Measurements from ENCODE around the gene TTC23.

The TTC23 gene

DNA sequence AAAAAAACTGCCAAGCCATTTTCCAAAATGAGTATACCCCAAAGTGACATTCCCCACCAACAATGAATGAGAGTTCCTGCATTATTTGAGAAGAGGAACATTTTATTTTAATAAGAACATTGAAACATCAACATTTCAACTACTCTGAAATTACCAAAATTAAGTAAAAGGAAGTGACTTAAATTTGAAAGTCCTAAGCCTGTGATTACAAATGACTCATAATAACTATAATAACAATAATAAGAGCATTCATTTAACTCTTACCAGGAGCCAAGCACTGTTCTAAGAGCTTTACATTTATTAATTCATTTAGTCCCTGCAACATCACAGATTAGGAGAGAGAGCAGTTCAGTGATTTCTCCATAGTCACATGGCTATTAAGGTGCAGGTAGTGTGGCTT, 34.3 kb upstream of the TTC23 start:
- no peak overlapping the region for H2AFZ ChIP-seq (ENCODE audit: insufficient read depth, low read length, poor library complexity)
- H3K23ac ChIP-seq (ENCODE audit: low read length) = no peak overlapping the region
- H3K79me2 ChIP-seq (ENCODE audit: control insufficient read depth, insufficient read depth, low read length, poor library complexity) = no peaks in the 10 kb centered on the region
- no peak overlapping the region for H4K8ac ChIP-seq (ENCODE audit: low read depth, low read length)
- no peak overlapping the region for H3K27ac ChIP-seq (ENCODE audit: low read depth, low read length)
- H3K36me3 ChIP-seq (ENCODE audit: control insufficient read depth in 1 of 2, insufficient read depth in 2 of 2, low read length in 2 of 2) = no peaks in the 10 kb centered on the region
- DNase-seq = no peak
- no peak overlapping the region for H2BK12ac ChIP-seq (ENCODE audit: low read length)
- no peak overlapping the region for H2AK5ac ChIP-seq (ENCODE audit: low read length)
- no peak overlapping the region for H3K4ac ChIP-seq (ENCODE audit: low read depth, low read length)
- no peak overlapping the region for H3K9ac ChIP-seq (ENCODE audit: low read length)
- H3K79me1 ChIP-seq (ENCODE audit: low read length) = no peaks in the 10 kb centered on the region
- no peak overlapping the region for H4K12ac ChIP-seq (ENCODE audit: low read depth, low read length)
- H3K9me3 ChIP-seq (ENCODE audit: insufficient read depth, low read depth, low read length) = no peaks in the 10 kb centered on the region
- no peak overlapping the region for H4K91ac ChIP-seq (ENCODE audit: low read depth, low read length)
- no peaks in the 10 kb centered on the region for H3K4me1 ChIP-seq (ENCODE audit: control insufficient read depth in 1 of 2, insufficient read depth in 2 of 2, low read length in 2 of 2)
- H3K4me3 ChIP-seq (ENCODE audit: low read depth, low read length) = no peak overlapping the region
- no peak overlapping the region for H3K14ac ChIP-seq (ENCODE audit: low read length)
- H3K18ac ChIP-seq (ENCODE audit: low read length) = no peak overlapping the region
- no peak overlapping the region for H3K4me2 ChIP-seq (ENCODE audit: low read length)
- H3K27me3 ChIP-seq (ENCODE audit: insufficient read depth, low read length) = no peaks in the 10 kb centered on the region
- H2BK120ac ChIP-seq (ENCODE audit: insufficient read depth, low read length, poor library complexity) = no peak overlapping the region
- no peak overlapping the region for H2BK5ac ChIP-seq (ENCODE audit: low read depth, low read length, poor library complexity)

DNA sequence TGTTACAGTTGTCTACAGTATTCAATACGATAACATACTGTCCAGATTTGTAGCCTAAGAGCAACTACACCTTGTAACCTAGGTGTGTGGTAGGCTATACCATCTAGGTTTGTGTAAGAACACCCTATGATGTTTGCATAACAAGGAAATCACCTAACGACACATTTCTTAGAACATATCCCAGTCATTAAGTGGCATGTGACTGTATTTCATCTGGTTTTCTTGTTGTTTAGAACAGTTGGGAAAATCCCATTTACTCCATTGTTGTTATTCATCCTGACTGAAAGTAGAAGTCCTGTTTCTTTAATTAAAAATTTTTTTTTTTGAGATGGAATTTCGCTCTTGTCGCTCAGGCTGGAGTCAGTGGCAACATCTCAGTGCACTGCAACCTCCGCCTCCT, 33.2 kb upstream of the TTC23 start:
- Histone ChIP-seq H3K9me3 (ENCODE audit: insufficient read depth, low read depth, low read length) (no peaks in the 10 kb centered on the region), H2AK5ac (ENCODE audit: low read length) (no peak overlapping the region), H3K4me2 (ENCODE audit: low read length) (no peak overlapping the region), H3K27me3 (ENCODE audit: insufficient read depth, low read length) (no peaks in the 10 kb centered on the region), H3K9ac (ENCODE audit: low read length) (no peak overlapping the region), H4K8ac (ENCODE audit: low read depth, low read length) (no peak overlapping the region), H2BK5ac (ENCODE audit: low read depth, low read length, poor library complexity) (no peak overlapping the region), H3K18ac (ENCODE audit: low read length) (no peak overlapping the region), H3K79me2 (ENCODE audit: control insufficient read depth, insufficient read depth, low read length, poor library complexity) (no peaks in the 10 kb centered on the region), H4K91ac (ENCODE audit: low read depth, low read length) (no peak overlapping the region), H3K36me3 (ENCODE audit: control insufficient read depth in 1 of 2, insufficient read depth in 2 of 2, low read length in 2 of 2) (no peaks in the 10 kb centered on the region), H3K23ac (ENCODE audit: low read length) (no peak overlapping the region), H3K4me3 (ENCODE audit: low read depth, low read length) (no peak overlapping the region), H4K12ac (ENCODE audit: low read depth, low read length) (no peak overlapping the region), H2BK120ac (ENCODE audit: insufficient read depth, low read length, poor library complexity) (no peak overlapping the region), H3K27ac (ENCODE audit: low read depth, low read length) (no peak overlapping the region), H3K4me1 (ENCODE audit: control insufficient read depth in 1 of 2, insufficient read depth in 2 of 2, low read length in 2 of 2) (no peaks in the 10 kb centered on the region), H2AFZ (ENCODE audit: insufficient read depth, low read length, poor library complexity) (no peak overlapping the region), H3K4ac (ENCODE audit: low read depth, low read length) (no peak overlapping the region), H3K79me1 (ENCODE audit: low read length) (no peaks in the 10 kb centered on the region), H3K14ac (ENCODE audit: low read length) (no peak overlapping the region), H2BK12ac (ENCODE audit: low read length) (no peak overlapping the region)
- no CpG with 5 or more reads among the region's 5 CpGs for WGBS (ENCODE audit: extremely low coverage, insufficient coverage, insufficient read length)
- DNase-seq = no peak

DNA sequence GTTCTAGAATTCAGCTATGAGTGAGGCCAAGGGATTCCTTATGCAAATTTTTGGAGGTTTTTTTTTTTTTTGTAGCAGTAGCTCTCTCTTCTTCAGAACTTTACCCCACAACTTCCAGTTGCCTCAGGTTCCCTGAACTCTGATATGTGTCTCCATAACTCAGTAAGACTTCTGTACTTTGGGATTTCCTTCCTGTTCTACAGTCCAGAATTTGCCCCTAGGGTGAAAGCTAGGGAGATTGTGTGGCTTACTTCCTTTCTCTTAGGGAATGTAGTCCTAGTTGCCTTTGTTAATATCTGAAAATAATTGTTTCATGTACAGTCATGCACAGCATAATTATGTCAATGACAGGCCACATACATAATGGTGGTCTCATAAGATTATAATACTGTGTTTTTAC, 32.7 kb upstream of the TTC23 start:
- H4K8ac ChIP-seq (ENCODE audit: low read depth, low read length) = no peak overlapping the region
- H2BK120ac ChIP-seq (ENCODE audit: insufficient read depth, low read length, poor library complexity) = no peak overlapping the region
- H3K79me1 ChIP-seq (ENCODE audit: low read length) = no peaks in the 10 kb centered on the region
- H2BK5ac ChIP-seq (ENCODE audit: low read depth, low read length, poor library complexity) = no peak overlapping the region
- peak in 1 of 2 donors; percentile 24 for DNase-seq
- H2AFZ ChIP-seq (ENCODE audit: insufficient read depth, low read length, poor library complexity) = no peak overlapping the region
- no peak overlapping the region for H3K27ac ChIP-seq (ENCODE audit: low read depth, low read length)
- H3K4me1 ChIP-seq (ENCODE audit: control insufficient read depth in 1 of 2, insufficient read depth in 2 of 2, low read length in 2 of 2) = no peaks in the 10 kb centered on the region
- H3K9ac ChIP-seq (ENCODE audit: low read length) = no peak overlapping the region
- no peak overlapping the region for H4K12ac ChIP-seq (ENCODE audit: low read depth, low read length)
- H3K36me3 ChIP-seq (ENCODE audit: control insufficient read depth in 1 of 2, insufficient read depth in 2 of 2, low read length in 2 of 2) = no peaks in the 10 kb centered on the region
- no peak overlapping the region for H3K4me2 ChIP-seq (ENCODE audit: low read length)
- H3K27me3 ChIP-seq (ENCODE audit: insufficient read depth, low read length) = no peaks in the 10 kb centered on the region
- H4K91ac ChIP-seq (ENCODE audit: low read depth, low read length) = no peak overlapping the region
- H3K14ac ChIP-seq (ENCODE audit: low read length) = no peak overlapping the region
- no peaks in the 10 kb centered on the region for H3K79me2 ChIP-seq (ENCODE audit: control insufficient read depth, insufficient read depth, low read length, poor library complexity)
- H2BK12ac ChIP-seq (ENCODE audit: low read length) = no peak overlapping the region
- no peak overlapping the region for H3K4me3 ChIP-seq (ENCODE audit: low read depth, low read length)
- H2AK5ac ChIP-seq (ENCODE audit: low read length) = no peak overlapping the region
- H3K23ac ChIP-seq (ENCODE audit: low read length) = no peak overlapping the region
- no peak overlapping the region for H3K4ac ChIP-seq (ENCODE audit: low read depth, low read length)
- H3K18ac ChIP-seq (ENCODE audit: low read length) = no peak overlapping the region
- H3K9me3 ChIP-seq (ENCODE audit: insufficient read depth, low read depth, low read length) = no peaks in the 10 kb centered on the region

DNA sequence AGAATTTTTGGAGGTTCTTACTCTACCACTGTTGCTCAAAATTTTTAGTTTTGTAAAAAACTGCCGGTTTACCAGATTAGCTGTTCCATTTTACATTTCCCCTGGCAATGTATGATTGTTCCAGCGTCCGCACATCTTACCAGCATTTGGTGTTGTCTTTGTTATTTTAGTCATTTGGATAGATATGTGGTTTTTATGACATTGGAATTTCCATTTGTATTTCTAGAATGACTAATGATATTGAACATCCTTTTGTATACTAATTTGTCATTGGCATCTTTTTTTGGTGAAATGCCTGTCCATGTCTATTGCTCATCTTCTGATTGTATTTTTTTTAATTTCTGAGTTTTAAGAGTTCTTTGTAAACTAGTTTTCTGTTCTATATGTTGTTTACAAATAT, 30.4 kb upstream of the TTC23 start:
- no peaks in the 10 kb centered on the region for H3K79me2 ChIP-seq (ENCODE audit: control insufficient read depth, insufficient read depth, low read length, poor library complexity)
- H4K91ac ChIP-seq (ENCODE audit: low read depth, low read length) = no peak overlapping the region
- no peak overlapping the region for H3K4me2 ChIP-seq (ENCODE audit: low read length)
- WGBS (ENCODE audit: extremely low coverage, insufficient coverage, insufficient read length) = no CpG with 5 or more reads among the region's 3 CpGs
- no peak overlapping the region for H2BK12ac ChIP-seq (ENCODE audit: low read length)
- no peak overlapping the region for H3K4ac ChIP-seq (ENCODE audit: low read depth, low read length)
- no peak overlapping the region for H3K18ac ChIP-seq (ENCODE audit: low read length)
- no peaks in the 10 kb centered on the region for H3K4me1 ChIP-seq (ENCODE audit: control insufficient read depth in 1 of 2, insufficient read depth in 2 of 2, low read length in 2 of 2)
- H4K8ac ChIP-seq (ENCODE audit: low read depth, low read length) = no peak overlapping the region
- H3K27ac ChIP-seq (ENCODE audit: low read depth, low read length) = no peak overlapping the region
- no peaks in the 10 kb centered on the region for H3K9me3 ChIP-seq (ENCODE audit: insufficient read depth, low read depth, low read length)
- no peak overlapping the region for H3K9ac ChIP-seq (ENCODE audit: low read length)
- no peak overlapping the region for H2BK5ac ChIP-seq (ENCODE audit: low read depth, low read length, poor library complexity)
- no peaks in the 10 kb centered on the region for H3K27me3 ChIP-seq (ENCODE audit: insufficient read depth, low read length)
- no peak overlapping the region for H4K12ac ChIP-seq (ENCODE audit: low read depth, low read length)
- H3K14ac ChIP-seq (ENCODE audit: low read length) = no peak overlapping the region
- no peak overlapping the region for H2AFZ ChIP-seq (ENCODE audit: insufficient read depth, low read length, poor library complexity)
- no peak overlapping the region for H3K23ac ChIP-seq (ENCODE audit: low read length)
- no peak overlapping the region for H3K4me3 ChIP-seq (ENCODE audit: low read depth, low read length)
- no peak overlapping the region for H2BK120ac ChIP-seq (ENCODE audit: insufficient read depth, low read length, poor library complexity)
- no peaks in the 10 kb centered on the region for H3K79me1 ChIP-seq (ENCODE audit: low read length)
- H2AK5ac ChIP-seq (ENCODE audit: low read length) = no peak overlapping the region
- peak in 1 of 2 donors; percentile 45 for DNase-seq
- H3K36me3 ChIP-seq (ENCODE audit: control insufficient read depth in 1 of 2, insufficient read depth in 2 of 2, low read length in 2 of 2) = no peaks in the 10 kb centered on the region

DNA sequence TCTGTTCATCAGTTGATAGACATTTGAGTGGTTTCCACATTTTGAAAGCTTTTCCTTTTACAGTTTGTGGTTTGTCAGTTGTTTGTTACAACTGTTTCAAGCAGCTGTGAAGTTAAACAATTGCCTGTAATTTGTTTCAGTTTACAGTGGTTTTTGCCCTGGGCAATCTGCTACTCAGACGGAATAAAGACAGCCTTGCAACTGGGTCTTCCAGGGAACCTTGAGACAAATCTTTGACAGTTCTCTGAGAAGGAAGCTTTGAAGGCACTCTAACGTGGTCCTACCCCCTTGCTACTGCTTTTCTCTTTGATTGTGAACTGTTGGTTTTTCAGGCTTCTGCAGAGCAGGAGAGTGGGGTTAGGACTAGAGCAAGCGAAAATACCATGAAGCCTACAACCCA, 29.9 kb upstream of the TTC23 start:
- Histone ChIP-seq H3K36me3 (ENCODE audit: control insufficient read depth in 1 of 2, insufficient read depth in 2 of 2, low read length in 2 of 2) (no peaks in the 10 kb centered on the region), H2AK5ac (ENCODE audit: low read length) (no peak overlapping the region), H3K79me2 (ENCODE audit: control insufficient read depth, insufficient read depth, low read length, poor library complexity) (no peaks in the 10 kb centered on the region), H2BK120ac (ENCODE audit: insufficient read depth, low read length, poor library complexity) (no peak overlapping the region), H2AFZ (ENCODE audit: insufficient read depth, low read length, poor library complexity) (no peak overlapping the region), H3K9me3 (ENCODE audit: insufficient read depth, low read depth, low read length) (no peaks in the 10 kb centered on the region), H3K18ac (ENCODE audit: low read length) (no peak overlapping the region), H3K9ac (ENCODE audit: low read length) (no peak overlapping the region), H4K91ac (ENCODE audit: low read depth, low read length) (no peak overlapping the region), H3K23ac (ENCODE audit: low read length) (no peak overlapping the region), H3K79me1 (ENCODE audit: low read length) (no peaks in the 10 kb centered on the region), H3K4me3 (ENCODE audit: low read depth, low read length) (no peak overlapping the region), H4K8ac (ENCODE audit: low read depth, low read length) (no peak overlapping the region), H3K27me3 (ENCODE audit: insufficient read depth, low read length) (no peaks in the 10 kb centered on the region), H3K4me1 (ENCODE audit: control insufficient read depth in 1 of 2, insufficient read depth in 2 of 2, low read length in 2 of 2) (no peaks in the 10 kb centered on the region), H3K4me2 (ENCODE audit: low read length) (no peak overlapping the region), H3K4ac (ENCODE audit: low read depth, low read length) (no peak overlapping the region), H2BK12ac (ENCODE audit: low read length) (no peak overlapping the region), H2BK5ac (ENCODE audit: low read depth, low read length, poor library complexity) (no peak overlapping the region), H3K14ac (ENCODE audit: low read length) (no peak overlapping the region), H4K12ac (ENCODE audit: low read depth, low read length) (no peak overlapping the region), H3K27ac (ENCODE audit: low read depth, low read length) (no peak overlapping the region)
- no CpG with 5 or more reads among the region's 3 CpGs for WGBS (ENCODE audit: extremely low coverage, insufficient coverage, insufficient read length)
- peak in 1 of 2 donors; percentile 15 for DNase-seq
